HuH-7.5 (cell line): ENCODE data around the gene VAPB.

Experiments
- DNase-seq: peaks from one replicate; pipeline ENCODE4 v3.0.0; 2011; ENCODE audit warnings: low spot score

Gene VAPB

DNA sequence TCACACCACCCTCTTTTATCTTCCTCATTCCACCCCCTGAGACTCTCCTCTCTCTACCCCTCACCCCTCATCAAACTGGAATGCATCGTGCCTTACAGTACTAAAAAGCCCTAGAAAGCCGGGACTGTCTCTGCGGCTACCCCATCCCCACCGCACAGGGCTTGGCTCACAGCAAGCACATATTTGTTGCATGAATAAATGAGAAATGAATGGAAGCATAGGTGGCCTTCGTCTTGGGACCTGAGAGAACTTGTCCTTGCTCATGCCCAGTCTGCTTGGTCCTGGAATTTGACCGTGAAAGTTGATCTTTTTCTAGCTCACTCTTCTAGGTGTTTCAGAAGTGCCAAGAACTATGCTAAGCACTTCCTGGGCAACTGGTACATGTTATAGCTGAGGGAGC, 72.9 kb downstream of the VAPB start:
- DNase-seq, result no peak

DNA sequence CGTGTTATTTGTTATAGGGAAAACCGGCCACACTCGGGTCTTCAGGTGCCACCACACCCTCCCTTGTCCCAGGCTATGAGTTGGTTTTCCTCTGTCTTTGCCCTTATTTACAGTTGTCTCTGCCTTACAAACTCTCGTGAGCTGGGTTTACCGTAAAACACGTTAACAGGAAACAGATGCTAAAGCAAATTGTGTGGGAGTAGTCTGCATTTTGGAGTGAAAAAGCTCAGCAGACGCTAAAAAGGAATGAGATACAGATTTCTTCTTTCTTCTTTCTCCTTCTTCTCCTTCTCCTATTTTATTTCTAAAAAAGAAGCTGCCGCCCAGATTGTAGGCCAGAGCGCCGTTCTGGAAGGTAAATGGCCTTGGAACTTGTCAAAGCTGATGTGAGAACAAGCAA, 74.2 kb downstream of the VAPB start:
- no peak for DNase-seq

DNA sequence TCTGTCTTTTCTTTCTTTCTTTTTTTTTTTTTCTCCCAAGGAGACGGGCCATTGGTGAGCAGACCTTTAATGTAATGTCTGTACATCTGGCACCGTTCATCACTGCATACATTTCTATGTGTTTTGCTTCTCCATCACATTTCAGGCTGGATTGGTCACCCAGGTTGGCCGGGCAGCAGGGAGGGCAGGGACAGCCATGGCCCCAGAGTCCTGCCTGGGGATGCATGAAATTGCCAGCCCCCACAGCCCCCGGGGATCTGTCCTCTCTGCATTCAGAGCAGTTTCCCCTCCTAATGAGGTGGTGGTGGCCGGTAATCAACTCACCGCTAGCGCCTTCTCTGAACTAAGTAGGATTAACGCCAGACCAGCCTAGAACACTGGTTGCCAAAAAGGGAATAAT, 75.8 kb downstream of the VAPB start:
- DNase-seq, result no peak

DNA sequence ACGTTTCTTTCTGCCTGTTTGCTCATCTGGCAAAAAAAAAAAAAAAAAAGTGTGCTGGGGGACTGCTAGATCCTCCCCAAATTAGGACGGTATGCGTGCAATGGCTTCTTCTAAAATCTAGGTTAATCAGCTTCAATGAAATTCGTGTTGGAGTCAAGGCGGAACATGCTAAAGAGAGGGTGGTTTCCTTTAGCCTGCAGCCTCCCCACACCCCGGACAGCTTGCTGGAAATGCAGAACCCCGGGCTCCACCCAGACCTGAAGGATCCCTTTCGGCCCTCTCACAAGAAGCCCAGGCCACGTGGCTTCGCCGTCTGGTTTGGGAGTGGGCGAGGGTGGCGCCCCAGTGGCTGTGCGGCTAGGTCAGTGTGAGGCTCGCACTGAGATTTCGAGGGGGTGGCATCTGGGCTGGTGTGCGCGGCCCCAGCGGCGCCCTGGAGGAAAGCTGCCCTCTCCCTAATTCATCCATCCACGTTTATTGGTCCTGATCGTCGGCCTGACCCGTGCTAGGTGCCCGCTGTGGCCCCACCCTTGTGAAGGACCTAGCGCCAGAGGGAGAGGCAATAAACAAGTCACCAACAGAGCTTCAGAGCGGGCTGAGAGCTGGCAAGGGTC, 77.2 kb downstream of the VAPB start:
- DNase-seq, result no peak

DNA sequence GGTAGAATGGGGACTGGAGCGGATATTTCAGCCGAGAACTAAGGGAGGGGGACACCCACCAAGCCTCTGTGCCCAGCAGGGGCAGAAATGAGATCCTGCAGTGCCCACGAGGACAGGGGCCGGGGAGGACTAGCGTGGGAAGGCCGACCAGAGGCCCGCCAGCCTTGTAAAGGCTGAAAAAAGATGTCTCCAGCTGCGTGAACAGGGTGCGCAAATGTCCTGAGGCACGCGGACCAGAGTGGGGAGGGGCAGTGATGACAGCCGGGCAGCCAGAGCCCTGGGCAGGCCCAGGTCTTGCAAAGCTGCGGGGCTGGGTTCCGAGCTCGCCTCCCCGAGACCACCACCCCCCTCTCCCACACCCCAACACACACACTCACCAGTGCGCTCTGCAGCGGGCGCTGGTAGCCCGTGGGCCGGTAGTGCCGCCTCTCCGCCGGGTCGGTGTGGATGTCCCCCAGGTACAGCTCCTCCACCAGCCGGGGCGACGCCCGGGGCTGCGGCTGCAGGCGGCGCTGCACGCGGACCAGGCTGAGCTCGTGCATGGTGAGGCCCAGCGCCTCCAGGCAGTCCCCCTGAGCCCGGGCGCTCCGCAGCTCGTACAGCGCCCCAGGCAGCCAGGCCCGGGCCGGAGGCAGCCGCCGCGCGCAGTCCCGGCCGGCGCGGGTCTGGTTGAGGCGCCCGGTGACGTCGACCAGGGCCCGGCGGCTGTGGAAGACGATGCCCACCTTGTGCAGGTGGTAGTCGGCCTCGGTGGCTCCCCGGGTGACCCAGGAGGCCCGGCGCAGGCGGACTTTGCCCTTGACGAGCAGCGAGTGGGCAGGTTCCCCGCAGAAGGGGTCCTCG, 77.9 kb downstream of the VAPB start:
- no peak for DNase-seq

DNA sequence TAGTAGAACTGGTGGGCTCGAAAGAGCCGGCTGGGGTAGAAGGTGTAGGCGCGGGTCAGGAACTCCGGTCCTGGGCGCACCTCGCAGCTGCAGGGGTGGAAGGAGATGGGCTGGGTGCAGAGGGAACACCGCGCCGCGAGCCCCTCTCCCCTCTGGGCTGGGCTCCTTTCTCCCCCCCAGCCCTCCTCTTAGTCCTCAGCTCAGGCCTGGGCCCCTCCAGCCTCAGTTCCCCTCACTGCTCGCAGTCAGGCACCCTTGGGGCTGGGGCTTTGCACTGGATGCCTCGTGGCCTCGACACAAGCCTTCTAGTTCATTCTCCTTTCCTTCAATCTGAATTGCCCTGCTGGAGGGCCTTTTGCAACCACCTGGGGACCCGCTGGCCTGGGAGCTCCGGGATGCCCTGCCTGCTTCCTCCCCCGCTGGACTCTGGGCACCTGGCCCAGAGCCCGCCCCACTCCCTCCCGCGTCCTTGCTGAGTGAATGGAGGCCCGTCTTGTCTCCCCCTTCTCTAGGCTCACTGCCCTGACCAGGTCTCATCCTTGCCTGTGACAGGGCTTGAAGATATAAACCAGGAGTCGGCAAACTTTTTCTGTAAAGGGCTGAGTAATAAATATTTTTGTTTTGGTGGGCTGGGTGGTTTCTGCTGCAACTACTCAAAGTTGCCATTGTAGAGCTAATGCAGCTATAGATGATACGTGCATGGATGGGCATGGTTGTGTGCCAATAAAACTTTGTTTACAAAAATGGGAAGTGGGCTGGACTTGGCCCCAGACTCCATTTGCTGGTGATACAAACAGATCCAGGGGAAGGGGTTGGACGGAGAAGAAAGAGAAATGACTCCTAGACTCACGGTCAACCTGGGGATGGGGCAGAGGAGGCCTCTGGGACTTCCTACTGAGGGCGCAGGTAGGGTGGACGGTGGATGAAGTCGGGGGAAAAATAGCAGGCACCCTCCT, 78.8 kb downstream of the VAPB start:
- no peak for DNase-seq

DNA sequence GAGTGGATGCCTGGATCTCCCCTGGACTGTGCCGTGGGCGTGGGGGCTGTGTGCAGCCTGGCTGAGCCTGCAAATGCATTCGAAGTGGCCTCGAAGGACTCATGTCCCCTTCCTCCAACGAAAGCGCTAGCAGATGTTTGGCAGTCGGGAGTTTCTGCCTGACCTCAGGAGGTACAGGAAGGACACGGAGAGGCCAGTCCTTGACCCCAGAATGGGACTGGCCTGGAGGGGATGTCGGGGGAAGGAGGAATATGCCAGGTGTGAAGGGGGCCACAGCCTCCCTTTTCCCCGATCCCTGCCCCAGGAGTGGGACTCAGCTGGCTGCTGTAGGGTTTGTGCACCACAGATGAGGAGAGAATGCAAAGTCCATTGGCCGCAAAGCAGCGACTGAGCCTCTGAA, 80.6 kb downstream of the VAPB start:
- DNase-seq, result no peak

DNA sequence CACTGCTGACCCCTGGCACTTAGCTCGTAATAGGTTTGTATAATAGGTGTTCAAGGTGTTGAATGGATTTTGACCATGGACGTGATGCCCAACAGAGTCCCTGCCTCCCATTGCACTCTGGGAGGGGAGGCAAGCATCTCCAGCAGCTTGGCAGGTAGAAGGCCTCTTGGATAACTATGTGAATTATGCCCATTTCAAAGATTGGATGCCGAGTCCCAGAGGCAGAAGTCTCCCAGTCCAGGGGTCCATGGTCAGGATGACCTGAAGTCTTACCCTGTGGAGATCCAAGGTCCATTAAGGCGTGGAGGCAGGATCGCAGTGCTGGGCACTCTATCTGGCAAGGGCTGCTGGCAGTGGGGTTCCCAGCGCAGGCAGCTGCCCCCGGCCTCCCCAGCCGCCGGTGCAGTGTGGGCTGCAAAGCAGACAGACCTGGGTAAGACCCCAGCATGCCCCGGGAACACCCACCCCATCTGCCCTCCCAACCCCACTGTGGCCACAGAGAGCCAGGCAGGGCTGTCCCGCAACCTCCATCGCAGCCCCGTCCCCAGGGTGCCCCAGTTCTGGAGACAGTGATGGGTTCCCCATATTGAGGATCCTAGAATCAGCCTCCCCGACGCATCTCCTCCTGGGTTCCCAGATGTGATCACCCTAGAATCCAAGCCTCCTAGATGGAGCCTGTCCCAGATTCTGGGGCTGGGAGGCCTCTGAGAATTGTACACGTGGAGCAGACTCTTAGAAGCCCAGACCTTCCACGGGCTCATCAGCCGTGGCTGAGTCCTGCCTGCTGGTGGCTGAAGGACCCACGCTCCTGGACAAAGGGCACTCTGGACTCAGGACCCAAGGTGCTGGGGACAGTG, 81.5 kb downstream of the VAPB start:
- DNase-seq, result no peak

DNA sequence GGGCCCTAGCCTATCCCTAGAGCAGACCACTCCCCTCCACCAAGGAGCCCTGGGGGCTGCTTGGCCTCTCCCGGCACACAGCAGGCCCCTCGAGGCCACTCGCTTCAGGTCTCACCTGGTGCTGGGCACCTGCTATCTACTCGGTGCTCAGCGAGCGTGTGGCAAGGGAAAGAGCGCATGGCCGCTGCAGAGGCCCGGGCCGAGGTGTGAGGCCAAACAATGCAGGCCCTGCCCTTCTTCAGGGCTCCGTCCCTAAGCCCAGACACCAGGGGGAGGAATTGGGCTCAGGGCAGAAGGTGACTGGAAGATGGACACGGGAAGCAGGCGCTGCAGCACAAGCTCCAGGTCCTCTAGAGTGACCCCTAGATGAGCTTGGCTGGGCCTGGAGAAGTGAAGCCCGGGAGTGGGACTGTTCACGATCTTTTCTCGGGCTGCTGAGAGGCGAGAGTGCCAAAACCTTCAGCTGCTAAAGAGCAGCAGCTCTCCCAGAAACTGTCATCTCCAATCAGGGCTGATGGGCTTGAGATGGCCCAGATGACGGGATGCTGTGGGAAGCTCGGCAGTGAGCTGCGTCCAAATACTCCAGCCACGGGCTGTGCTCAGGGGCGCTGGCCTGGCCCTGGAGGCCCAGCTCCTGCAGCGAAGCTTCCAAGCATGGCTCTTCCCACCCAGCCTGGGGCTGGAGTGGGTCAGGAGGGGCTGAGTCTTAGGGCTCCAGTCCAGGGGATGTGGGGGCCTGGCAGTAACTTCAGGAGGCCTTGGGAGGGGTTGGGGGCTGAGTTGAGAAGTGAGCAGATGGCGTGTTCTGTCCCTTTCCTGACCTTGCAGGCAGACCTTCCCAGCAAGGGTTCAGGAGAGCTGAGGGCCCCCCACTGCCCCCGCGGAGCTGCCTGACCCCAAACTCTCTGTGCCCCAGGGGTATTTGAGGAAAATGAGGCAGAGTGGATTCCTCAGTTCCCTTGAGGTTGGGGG, 82.5 kb downstream of the VAPB start:
- no peak for DNase-seq

DNA sequence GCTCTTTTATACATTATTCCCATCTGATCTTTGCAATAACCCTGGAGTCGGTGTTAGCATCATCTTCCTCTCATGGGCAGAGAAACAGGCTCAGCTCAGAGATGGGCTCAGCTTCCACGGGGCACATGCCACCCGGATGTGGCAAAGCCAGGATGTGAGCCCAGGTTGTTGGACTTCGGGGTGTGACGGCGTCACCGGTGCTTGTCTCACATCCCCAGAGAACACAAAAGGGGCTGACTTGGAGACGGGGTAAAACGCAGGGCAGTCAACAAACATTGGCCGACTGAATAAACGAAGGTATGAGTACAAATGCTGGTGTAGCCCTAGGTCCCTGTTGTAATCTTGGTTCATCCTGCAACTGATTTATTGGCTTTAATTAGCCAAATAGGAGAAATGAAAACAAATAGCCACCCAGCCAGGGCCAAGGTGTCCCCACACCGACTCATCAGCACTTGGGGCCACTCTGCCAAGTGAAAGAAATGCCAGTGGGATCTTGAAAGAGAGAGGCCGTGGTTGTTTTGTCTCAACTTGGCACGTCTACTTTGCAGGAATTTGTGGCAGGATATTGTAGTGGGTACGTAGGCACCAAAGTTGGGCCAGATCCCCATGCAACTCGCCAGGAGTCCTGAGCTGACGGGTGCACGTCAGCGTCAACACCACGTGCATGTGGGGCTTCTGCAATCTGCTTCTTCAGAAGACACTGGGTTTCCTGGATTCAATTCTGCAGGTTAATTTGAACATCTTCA, 83.4 kb downstream of the VAPB start:
- DNase-seq, result no peak

DNA sequence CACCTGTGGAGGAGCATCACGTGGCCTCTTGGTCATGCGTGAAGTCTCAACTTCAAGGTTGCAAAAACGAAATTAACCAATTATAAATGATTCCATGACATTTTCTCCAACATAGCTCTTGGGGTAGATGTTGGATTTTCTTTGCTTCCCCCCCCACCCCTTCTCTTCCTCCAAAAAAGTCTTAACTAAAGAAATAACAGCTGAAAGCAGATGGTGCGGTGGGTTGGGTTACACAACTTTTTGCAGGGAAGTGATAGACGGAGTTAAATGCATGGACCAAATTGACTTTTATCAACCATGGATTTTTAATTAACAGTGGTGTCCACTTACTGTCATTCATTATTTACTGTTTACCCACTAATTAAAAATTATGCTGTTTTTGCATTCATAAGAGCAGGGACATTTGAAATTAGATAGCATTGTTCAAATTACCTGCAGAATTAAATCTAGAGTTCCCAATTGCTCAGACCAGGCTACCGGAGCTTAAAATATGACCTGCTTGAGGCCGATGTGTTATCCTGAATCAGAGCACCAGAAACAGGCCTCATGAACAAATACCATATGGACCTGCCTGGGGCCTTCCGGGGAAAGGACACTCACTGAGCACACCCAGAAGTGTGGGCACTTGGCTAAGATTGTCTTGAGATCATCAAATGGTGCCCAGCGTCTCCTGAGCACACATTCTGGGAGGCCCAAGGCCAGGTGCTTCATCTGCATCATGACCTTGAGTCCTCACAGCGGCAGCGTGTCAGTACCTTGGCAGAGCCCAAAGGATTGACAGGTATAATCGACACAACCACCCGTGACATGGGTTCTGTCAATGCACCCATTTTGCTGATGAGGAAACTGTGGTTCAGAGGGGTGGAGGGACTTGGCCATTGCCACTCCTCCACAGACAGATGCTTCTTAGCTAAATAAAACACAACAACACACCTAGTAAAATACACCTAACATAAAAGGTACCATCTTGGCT, 84.7 kb downstream of the VAPB start:
- DNase-seq, result no peak

DNA sequence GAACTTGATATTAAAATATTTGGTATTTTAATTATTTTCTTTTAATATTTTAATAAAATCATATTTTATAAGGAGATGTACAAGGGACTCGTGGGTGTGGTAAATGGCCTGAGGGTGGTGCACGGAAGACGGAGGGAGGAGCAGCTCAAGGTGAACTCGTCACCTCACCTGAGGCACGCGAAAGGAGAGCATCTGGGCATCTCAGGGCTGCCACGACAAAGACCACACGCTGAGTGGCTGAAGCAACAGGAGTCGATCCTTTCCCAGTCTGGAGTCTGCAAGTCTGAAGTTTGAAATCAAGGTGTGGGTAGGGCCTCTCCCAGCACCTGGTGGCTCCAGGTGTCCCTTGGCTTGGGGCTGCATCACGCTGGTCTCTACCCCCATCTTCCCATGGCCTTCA, 86.4 kb downstream of the VAPB start:
- DNase-seq, result no peak

DNA sequence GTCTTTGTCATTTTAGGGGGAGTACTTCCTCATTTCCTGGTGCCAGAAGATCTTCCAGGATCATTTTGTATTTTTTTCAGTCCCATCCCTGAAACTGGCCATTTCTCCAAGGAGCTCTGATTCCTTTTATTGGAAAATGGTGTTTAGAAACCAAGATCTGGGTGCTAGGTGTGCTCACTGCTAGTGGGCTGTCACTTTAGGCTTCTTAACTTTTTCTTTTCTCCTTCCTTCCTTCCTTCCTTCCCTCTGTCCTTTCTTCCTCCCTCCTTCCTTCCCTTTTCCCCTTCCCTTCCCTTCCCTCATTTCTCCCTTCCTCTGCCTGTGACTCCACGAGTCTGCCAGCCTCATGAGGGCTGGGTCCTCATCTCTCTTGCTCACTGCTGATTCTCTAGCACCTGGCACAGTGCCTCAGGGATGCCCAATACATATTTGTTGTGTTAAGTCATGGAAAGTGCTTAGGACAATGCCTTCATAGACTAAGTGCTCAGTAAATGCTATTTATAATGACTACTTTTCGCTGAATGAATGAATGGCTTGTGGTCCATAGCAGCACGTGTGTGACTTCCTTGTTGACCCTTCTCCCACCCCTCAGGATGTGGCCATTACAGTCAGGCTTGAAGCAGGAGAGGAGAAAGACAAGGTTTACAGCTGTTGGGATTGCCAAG, 89.2 kb downstream of the VAPB start:
- no peak for DNase-seq

DNA sequence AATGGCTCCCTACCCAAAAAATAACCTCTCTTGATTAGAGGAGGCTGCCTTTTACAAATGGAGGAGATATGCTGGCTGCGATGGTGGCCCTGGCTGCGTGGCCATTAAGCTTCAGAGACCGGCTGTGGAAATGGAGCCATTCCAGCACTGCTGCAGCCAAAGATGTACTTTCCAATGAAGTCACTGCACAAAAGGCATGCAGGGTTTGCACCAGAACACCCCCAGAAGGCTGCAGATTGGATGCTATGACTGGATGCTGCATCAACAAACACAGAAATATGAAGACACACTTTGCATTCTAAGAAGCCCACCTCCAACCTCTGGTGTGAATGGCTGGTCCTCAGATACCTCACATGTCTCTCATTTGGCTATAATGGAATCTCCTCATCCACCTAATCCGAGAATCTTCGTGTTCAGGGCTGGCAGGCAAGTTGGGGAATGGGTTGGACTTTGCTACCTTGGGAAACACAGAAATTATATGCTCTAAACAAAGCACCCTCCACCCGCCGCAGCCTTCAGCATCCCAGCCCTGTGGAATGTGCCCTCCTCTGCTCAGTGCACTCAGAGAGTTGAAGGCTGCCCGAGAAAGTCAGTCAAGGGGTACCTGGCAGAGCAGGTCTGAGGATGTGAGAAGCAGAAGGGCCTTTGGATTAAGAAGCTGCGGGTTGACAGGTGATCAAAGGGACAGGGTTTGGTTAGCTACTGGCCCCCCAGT, 90.9 kb downstream of the VAPB start:
- no peak for DNase-seq

DNA sequence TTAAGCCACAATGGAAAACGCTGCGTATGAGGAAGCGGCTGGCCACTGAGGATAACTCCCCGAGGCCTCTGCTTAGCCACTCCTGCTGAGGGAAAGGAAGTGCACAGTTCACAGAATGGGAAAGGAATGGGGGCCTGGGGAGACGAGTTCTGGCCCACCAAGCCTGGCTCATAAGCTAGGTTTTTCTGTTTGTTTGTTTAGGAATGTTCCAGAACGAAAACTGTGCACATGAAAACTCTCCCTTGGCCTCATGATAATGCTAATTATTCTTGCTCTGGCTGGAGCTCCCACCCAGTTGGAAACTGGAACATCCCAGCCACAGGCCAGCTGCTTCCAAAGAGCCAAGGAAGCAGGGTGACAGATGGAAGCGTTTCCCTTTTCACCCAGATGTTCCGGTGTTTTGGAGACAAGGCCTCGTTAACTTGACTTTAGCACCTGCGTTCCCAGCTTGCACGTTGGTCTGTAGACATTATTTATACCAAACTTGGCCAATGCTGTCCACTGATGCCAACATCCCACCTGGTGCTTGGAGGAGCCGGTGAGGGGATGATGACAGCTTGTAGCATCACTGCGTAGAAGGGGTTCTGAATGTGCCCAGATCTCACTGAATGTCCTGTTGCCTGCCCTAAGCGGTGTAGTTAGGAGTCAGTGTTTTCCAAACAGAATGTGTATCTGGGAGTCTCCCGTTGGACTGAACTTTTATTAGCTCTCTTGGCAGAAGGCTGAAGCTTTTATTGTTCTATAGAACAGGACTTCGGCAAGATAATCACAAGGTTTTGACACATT, 91.7 kb downstream of the VAPB start:
- DNase-seq, result no peak

DNA sequence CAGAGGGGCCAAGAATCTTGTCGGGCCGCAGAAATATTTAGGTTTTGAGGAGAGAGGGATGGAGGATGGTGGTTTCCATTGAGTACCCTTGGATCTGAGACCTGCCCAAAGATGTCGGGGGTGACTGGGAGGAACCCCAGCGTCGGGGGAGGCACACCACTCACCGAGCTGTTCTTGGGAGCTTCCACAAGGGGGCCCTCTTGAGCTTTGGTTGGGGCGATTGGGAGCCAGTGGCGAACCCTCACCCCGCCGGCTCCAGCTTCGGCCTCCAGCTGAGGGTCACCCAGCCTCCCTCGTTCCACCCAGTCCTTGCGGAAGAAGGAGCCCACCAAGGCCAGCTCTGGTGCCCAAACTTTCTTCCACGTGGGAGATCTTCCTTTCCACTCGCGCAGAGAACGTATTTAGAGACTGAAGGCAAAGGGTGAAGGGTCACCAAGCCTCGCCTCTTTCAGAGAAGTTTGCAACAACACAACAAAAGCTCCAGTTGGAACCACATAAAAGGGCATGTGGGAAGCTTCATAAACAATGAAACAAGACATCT, 92.5 kb downstream of the VAPB start:
- peak; percentile 88 for DNase-seq
